ENCODE measurements around the gene MBNL1. TPM values are rescaled to one million over a fixed set of nuclear protein-coding genes. Genes with fewer than 3 reads are reported as not detected.

Gene MBNL1
- total RNA-seq, 1 donor from 2014 or later = 14.7 TPM

- H3K9me3 Mint-ChIP-seq = peaks cover 4% of the 10 kb centered on the region
- peaks cover 39% of the 10 kb centered on the region for H3K4me1 Mint-ChIP-seq
- Histone ChIP-seq H3F3A (ENCODE audit: low read depth) (peaks cover 31% of the 10 kb centered on the region), H3K9ac (no peak overlapping the region), H3K27ac (no peak overlapping the region), H3K79me2 (ENCODE audit: low read depth) (peaks cover 12% of the 10 kb centered on the region), H3K4me3 (no peak overlapping the region), H3K27me3 (peaks cover 67% of the 10 kb centered on the region), H2AFZ (replicated peaks) (no peak overlapping the region), H4K20me1 (ENCODE audit: low read depth) (peaks cover 9% of the 10 kb centered on the region), H3K36me3 (no peaks in the 10 kb centered on the region), H3K4me2 (no peak overlapping the region), H3K4me1 (peaks cover 14% of the 10 kb centered on the region), H3K9me3 (ENCODE audit: low read depth) (no peaks in the 10 kb centered on the region)
- no peak overlapping the region for H3K27ac Mint-ChIP-seq
- TF ChIP-seq, protein P1, sequence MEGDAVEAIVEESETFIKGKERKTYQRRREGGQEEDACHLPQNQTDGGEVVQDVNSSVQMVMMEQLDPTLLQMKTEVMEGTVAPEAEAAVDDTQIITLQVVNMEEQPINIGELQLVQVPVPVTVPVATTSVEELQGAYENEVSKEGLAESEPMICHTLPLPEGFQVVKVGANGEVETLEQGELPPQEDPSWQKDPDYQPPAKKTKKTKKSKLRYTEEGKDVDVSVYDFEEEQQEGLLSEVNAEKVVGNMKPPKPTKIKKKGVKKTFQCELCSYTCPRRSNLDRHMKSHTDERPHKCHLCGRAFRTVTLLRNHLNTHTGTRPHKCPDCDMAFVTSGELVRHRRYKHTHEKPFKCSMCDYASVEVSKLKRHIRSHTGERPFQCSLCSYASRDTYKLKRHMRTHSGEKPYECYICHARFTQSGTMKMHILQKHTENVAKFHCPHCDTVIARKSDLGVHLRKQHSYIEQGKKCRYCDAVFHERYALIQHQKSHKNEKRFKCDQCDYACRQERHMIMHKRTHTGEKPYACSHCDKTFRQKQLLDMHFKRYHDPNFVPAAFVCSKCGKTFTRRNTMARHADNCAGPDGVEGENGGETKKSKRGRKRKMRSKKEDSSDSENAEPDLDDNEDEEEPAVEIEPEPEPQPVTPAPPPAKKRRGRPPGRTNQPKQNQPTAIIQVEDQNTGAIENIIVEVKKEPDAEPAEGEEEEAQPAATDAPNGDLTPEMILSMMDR (IDR thresholded peaks at IDR 0.05) = no peak
- TF ChIP-seq EZH2 (IDR thresholded peaks at IDR 0.05) (no peak), EZH2phosphoT487 (IDR thresholded peaks at IDR 0.05) (no peak)
- H3K27me3 Mint-ChIP-seq (ENCODE audit: insufficient read depth, low read depth) = peaks cover 5% of the 10 kb centered on the region
- DNase-seq (ENCODE audit: low spot score) = peak; percentile 10
- peaks cover 1% of the 10 kb centered on the region for H3K36me3 Mint-ChIP-seq
- peak overlapping the region; percentile 39 for H3K4me3 Mint-ChIP-seq
Measured at GRCh38 chr3:152266221-152266995, 2.3 kb upstream of the MBNL1 start.

GRCh38 chr3:152267831-152268554, 736 bp upstream of the MBNL1 start:
- H3K36me3 Mint-ChIP-seq = peaks cover 3% of the 10 kb centered on the region
- peaks cover 5% of the 10 kb centered on the region for H3K27me3 Mint-ChIP-seq (ENCODE audit: insufficient read depth, low read depth)
- Histone ChIP-seq H4K20me1 (ENCODE audit: low read depth) (no peaks in the 10 kb centered on the region), H3K4me1 (peaks cover 6% of the 10 kb centered on the region), H3K36me3 (no peaks in the 10 kb centered on the region), H3K4me3 (peak overlapping the region; percentile 58), H3K27ac (no peak overlapping the region), H3K9me3 (ENCODE audit: low read depth) (no peaks in the 10 kb centered on the region), H3K27me3 (peaks cover 56% of the 10 kb centered on the region), H3K9ac (no peak overlapping the region), H3K79me2 (ENCODE audit: low read depth) (peaks cover 23% of the 10 kb centered on the region), H3F3A (ENCODE audit: low read depth) (peaks cover 21% of the 10 kb centered on the region), H2AFZ (replicated peaks) (peak overlapping the region; percentile 95), H3K4me2 (peak overlapping the region; percentile 93)
- DNase-seq (ENCODE audit: low spot score) = no peak
- peak overlapping the region; percentile 97 for H3K4me3 Mint-ChIP-seq
- peaks cover 4% of the 10 kb centered on the region for H3K9me3 Mint-ChIP-seq
- H3K27ac Mint-ChIP-seq = peak overlapping the region; percentile 99
- H3K4me1 Mint-ChIP-seq = peaks cover 37% of the 10 kb centered on the region
- TF ChIP-seq EZH2 (IDR thresholded peaks at IDR 0.05) = no peak
- TF ChIP-seq, protein P1 (IDR thresholded peaks at IDR 0.05) = no peak
- peak; percentile 11 for TF ChIP-seq EZH2phosphoT487 (IDR thresholded peaks at IDR 0.05)

- H2AFZ ChIP-seq (replicated peaks) = peak overlapping the region; percentile 95
- H3K9me3 ChIP-seq (ENCODE audit: low read depth) = no peaks in the 10 kb centered on the region
- TF ChIP-seq, protein P1 (IDR thresholded peaks at IDR 0.05) = no peak
- peak; percentile 40 for TF ChIP-seq EZH2 (IDR thresholded peaks at IDR 0.05)
- TF ChIP-seq EZH2phosphoT487 (IDR thresholded peaks at IDR 0.05) = no peak
- peaks cover 44% of the 10 kb centered on the region for H3K27me3 ChIP-seq
- H3K27ac ChIP-seq = peak overlapping the region; percentile 46
- peak; percentile 77 for DNase-seq (ENCODE audit: low spot score)
- peak overlapping the region; percentile 58 for H3K4me3 ChIP-seq
- Mint-ChIP-seq H3K4me1 (peaks cover 37% of the 10 kb centered on the region), H3K4me3 (peak overlapping the region; percentile 97), H3K9me3 (no peaks in the 10 kb centered on the region), H3K27me3 (ENCODE audit: insufficient read depth, low read depth) (no peaks in the 10 kb centered on the region), H3K27ac (peak overlapping the region; percentile 92), H3K36me3 (peaks cover 2% of the 10 kb centered on the region)
- H3K4me2 ChIP-seq = peak overlapping the region; percentile 93
- H3K36me3 ChIP-seq = no peaks in the 10 kb centered on the region
- no peaks in the 10 kb centered on the region for H4K20me1 ChIP-seq (ENCODE audit: low read depth)
- peaks cover 21% of the 10 kb centered on the region for H3F3A ChIP-seq (ENCODE audit: low read depth)
- H3K9ac ChIP-seq = no peak overlapping the region
- H3K79me2 ChIP-seq (ENCODE audit: low read depth) = peaks cover 23% of the 10 kb centered on the region
- peaks cover 6% of the 10 kb centered on the region for H3K4me1 ChIP-seq
Measured at GRCh38 chr3:152269056-152269830, 514 bp downstream of the MBNL1 start.

Measured in neural progenitor cell (in vitro differentiated cells).